ENCODE results near the gene VCAN. TPM values are rescaled to one million over a fixed set of nuclear protein-coding genes. Genes with fewer than 3 reads are reported as not detected.

The VCAN gene
- total RNA-seq, 3 donors from 2014 or later = 31.6 to 245 (median 138) TPM

GRCh38 chr5:83464261-83464660, 7.3 kb upstream of the VCAN start:
- Histone ChIP-seq H3K4me3 (no peak overlapping the region), H3K36me3 (no peaks in the 10 kb centered on the region), H3K9me3 (no peaks in the 10 kb centered on the region), H3K4me1 (no peaks in the 10 kb centered on the region), H3K27me3 (no peaks in the 10 kb centered on the region), H3K27ac (no peak overlapping the region)
- DNase-seq (ENCODE audit: low spot score in 2 of 2) = no peak
- intact Hi-C loops (cut with DNase I; ENCODE audit: low total_unique reads) = no loop called here
- no peak for TF ChIP-seq CTCF (IDR thresholded peaks at IDR 0.05)
- no peak for TF ChIP-seq POLR2AphosphoS5 (IDR thresholded peaks at IDR 0.05)
- no peak for TF ChIP-seq POLR2A (IDR thresholded peaks at IDR 0.05)

GRCh38 chr5:83467371-83468035, 4.0 kb upstream of the VCAN start:
- Histone ChIP-seq H3K36me3 (no peaks in the 10 kb centered on the region), H3K4me1 (peaks cover 0 to 6% of the 10 kb centered on the region in 2 donors), H3K9me3 (no peaks in the 10 kb centered on the region), H3K27me3 (peaks cover 0 to 15% of the 10 kb centered on the region in 2 donors), H3K4me3 (no peak overlapping the region), H3K27ac (peak overlapping the region in 1 of 2 donors; percentile 19)
- DNase-seq (ENCODE audit: low spot score in 2 of 2) = no peak
- intact Hi-C loops (cut with DNase I; ENCODE audit: low total_unique reads) = no loop called here
- TF ChIP-seq CTCF (IDR thresholded peaks at IDR 0.05) (peak in 1 of 3 donors; percentile 12), POLR2A (IDR thresholded peaks at IDR 0.05) (no peak)

GRCh38 chr5:83469075-83469474, 2.5 kb upstream of the VCAN start:
- intact Hi-C loops (cut with DNase I; ENCODE audit: low total_unique reads) = no loop called here
- no peak for TF ChIP-seq CTCF (IDR thresholded peaks at IDR 0.05)
- no peak for DNase-seq (ENCODE audit: low spot score in 2 of 2)
- Histone ChIP-seq H3K4me1 (peaks cover 0 to 9% of the 10 kb centered on the region in 2 donors), H3K36me3 (no peaks in the 10 kb centered on the region), H3K4me3 (no peak overlapping the region), H3K27ac (no peak overlapping the region), H3K27me3 (peaks cover 0 to 27% of the 10 kb centered on the region in 2 donors), H3K9me3 (no peaks in the 10 kb centered on the region)

GRCh38 chr5:83470526-83471404, 779 bp upstream of the VCAN start:
- peak overlapping the region; percentile 64 to 77 for H3K27ac ChIP-seq
- H3K36me3 ChIP-seq = no peaks in the 10 kb centered on the region
- H3K9me3 ChIP-seq = no peaks in the 10 kb centered on the region
- H3K27me3 ChIP-seq = peaks cover 0 to 35% of the 10 kb centered on the region in 2 donors
- no peak for DNase-seq (ENCODE audit: low spot score in 2 of 2)
- intact Hi-C loops (cut with DNase I; ENCODE audit: low total_unique reads) = loop anchor here (10.0 kb wide), 1 partner anchor 1636 kb away; no protein-coding TSS in a partner anchor
- peak overlapping the region; percentile 53 to 71 (median 65) for H3K4me3 ChIP-seq
- TF ChIP-seq POLR2AphosphoS5 (IDR thresholded peaks at IDR 0.05) (no peak), POLR2A (IDR thresholded peaks at IDR 0.05) (no peak), CTCF (IDR thresholded peaks at IDR 0.05) (no peak)
- peaks cover 3 to 9% of the 10 kb centered on the region in 2 donors for H3K4me1 ChIP-seq

GRCh38 chr5:83472213-83472507, 616 bp downstream of the VCAN start:
- Histone ChIP-seq H3K9me3 (no peaks in the 10 kb centered on the region), H3K4me1 (peaks cover 3 to 9% of the 10 kb centered on the region in 2 donors), H3K27me3 (peaks cover 0 to 35% of the 10 kb centered on the region in 2 donors), H3K36me3 (no peaks in the 10 kb centered on the region), H3K27ac (peak overlapping the region; percentile 64 to 90), H3K4me3 (peak overlapping the region; percentile 53 to 71 (median 65))
- DNase-seq (ENCODE audit: low spot score in 2 of 2) = no peak
- TF ChIP-seq POLR2A (IDR thresholded peaks at IDR 0.05) (no peak), CTCF (IDR thresholded peaks at IDR 0.05) (no peak), POLR2AphosphoS5 (IDR thresholded peaks at IDR 0.05) (no peak)
- intact Hi-C loops (cut with DNase I; ENCODE audit: low total_unique reads) = loop anchor here (10.0 kb wide), 1 partner anchor 1637 kb away; no protein-coding TSS in a partner anchor
